ENCODE results near the gene PARP16.
"Not testable (repeated sequence)": the region's sequence is repeated elsewhere in the genome, so short reads cannot be mapped to it uniquely, and the experiment has no call there.

PARP16 gene

GRCh38 chr15:65244638-65245037, 42.0 kb downstream of the PARP16 start:
- Histone ChIP-seq H3K27ac (ENCODE audit: insufficient read depth, low read length, poor library complexity, severe bottlenecking) (no peak overlapping the region), H3K9me3 (ENCODE audit: control insufficient read depth, low read length) (no peaks in the 10 kb centered on the region), H3K4me1 (ENCODE audit: control insufficient read depth, insufficient read depth, low read length, poor library complexity, severe bottlenecking) (no peaks in the 10 kb centered on the region), H3K27me3 (replicated peaks; ENCODE audit: control insufficient read depth, insufficient read depth, low read length, poor library complexity, severe bottlenecking) (no peaks in the 10 kb centered on the region), H3K36me3 (ENCODE audit: control insufficient read depth, insufficient read depth, low read length) (no peaks in the 10 kb centered on the region), H3K4me3 (ENCODE audit: insufficient read depth, low read depth, low read length, poor library complexity, severe bottlenecking) (no peak overlapping the region)
- DNase-seq = no peak

- not testable (repeated sequence) for H3K4me1 ChIP-seq (ENCODE audit: control insufficient read depth, insufficient read depth, low read length, poor library complexity, severe bottlenecking); H3K36me3 ChIP-seq (ENCODE audit: control insufficient read depth, insufficient read depth, low read length); H3K4me3 ChIP-seq (ENCODE audit: insufficient read depth, low read depth, low read length, poor library complexity, severe bottlenecking); H3K27me3 ChIP-seq (replicated peaks; ENCODE audit: control insufficient read depth, insufficient read depth, low read length, poor library complexity, severe bottlenecking); H3K9me3 ChIP-seq (ENCODE audit: control insufficient read depth, low read length); H3K27ac ChIP-seq (ENCODE audit: insufficient read depth, low read length, poor library complexity, severe bottlenecking); DNase-seq
Measured at GRCh38 chr15:65236443-65236842, 50.2 kb downstream of the PARP16 start.

- no peaks in the 10 kb centered on the region for H3K27me3 ChIP-seq (replicated peaks; ENCODE audit: control insufficient read depth, insufficient read depth, low read length, poor library complexity, severe bottlenecking)
- no peak overlapping the region for H3K4me3 ChIP-seq (ENCODE audit: insufficient read depth, low read depth, low read length, poor library complexity, severe bottlenecking)
- no peak overlapping the region for H3K27ac ChIP-seq (ENCODE audit: insufficient read depth, low read length, poor library complexity, severe bottlenecking)
- H3K4me1 ChIP-seq (ENCODE audit: control insufficient read depth, insufficient read depth, low read length, poor library complexity, severe bottlenecking) = no peaks in the 10 kb centered on the region
- DNase-seq = no peak
- H3K9me3 ChIP-seq (ENCODE audit: control insufficient read depth, low read length) = no peaks in the 10 kb centered on the region
- no peaks in the 10 kb centered on the region for H3K36me3 ChIP-seq (ENCODE audit: control insufficient read depth, insufficient read depth, low read length)
Measured at GRCh38 chr15:65233696-65234095, 53.0 kb downstream of the PARP16 start.

- Histone ChIP-seq H3K4me3 (ENCODE audit: insufficient read depth, low read depth, low read length, poor library complexity, severe bottlenecking) (no peak overlapping the region), H3K36me3 (ENCODE audit: control insufficient read depth, insufficient read depth, low read length) (no peaks in the 10 kb centered on the region), H3K27ac (ENCODE audit: insufficient read depth, low read length, poor library complexity, severe bottlenecking) (no peak overlapping the region), H3K4me1 (ENCODE audit: control insufficient read depth, insufficient read depth, low read length, poor library complexity, severe bottlenecking) (no peaks in the 10 kb centered on the region), H3K9me3 (ENCODE audit: control insufficient read depth, low read length) (no peaks in the 10 kb centered on the region), H3K27me3 (replicated peaks; ENCODE audit: control insufficient read depth, insufficient read depth, low read length, poor library complexity, severe bottlenecking) (no peaks in the 10 kb centered on the region)
- DNase-seq = no peak
Measured at GRCh38 chr15:65232520-65232919, 54.2 kb downstream of the PARP16 start.

- H3K36me3 ChIP-seq (ENCODE audit: control insufficient read depth, insufficient read depth, low read length) = no peaks in the 10 kb centered on the region
- no peak overlapping the region for H3K4me3 ChIP-seq (ENCODE audit: insufficient read depth, low read depth, low read length, poor library complexity, severe bottlenecking)
- no peak overlapping the region for H3K27ac ChIP-seq (ENCODE audit: insufficient read depth, low read length, poor library complexity, severe bottlenecking)
- H3K4me1 ChIP-seq (ENCODE audit: control insufficient read depth, insufficient read depth, low read length, poor library complexity, severe bottlenecking) = no peaks in the 10 kb centered on the region
- H3K9me3 ChIP-seq (ENCODE audit: control insufficient read depth, low read length) = no peaks in the 10 kb centered on the region
- DNase-seq = no peak
- H3K27me3 ChIP-seq (replicated peaks; ENCODE audit: control insufficient read depth, insufficient read depth, low read length, poor library complexity, severe bottlenecking) = no peaks in the 10 kb centered on the region
Measured at GRCh38 chr15:65231306-65231705, 55.4 kb downstream of the PARP16 start.

GRCh38 chr15:65226901-65227300, 59.8 kb downstream of the PARP16 start:
- H3K27ac ChIP-seq (ENCODE audit: insufficient read depth, low read length, poor library complexity, severe bottlenecking); H3K27me3 ChIP-seq (replicated peaks; ENCODE audit: control insufficient read depth, insufficient read depth, low read length, poor library complexity, severe bottlenecking); DNase-seq; H3K4me3 ChIP-seq (ENCODE audit: insufficient read depth, low read depth, low read length, poor library complexity, severe bottlenecking); H3K9me3 ChIP-seq (ENCODE audit: control insufficient read depth, low read length); H3K36me3 ChIP-seq (ENCODE audit: control insufficient read depth, insufficient read depth, low read length); H3K4me1 ChIP-seq (ENCODE audit: control insufficient read depth, insufficient read depth, low read length, poor library complexity, severe bottlenecking): not testable (repeated sequence)

- H3K27ac ChIP-seq (ENCODE audit: insufficient read depth, low read length, poor library complexity, severe bottlenecking) = no peak overlapping the region
- no peaks in the 10 kb centered on the region for H3K9me3 ChIP-seq (ENCODE audit: control insufficient read depth, low read length)
- no peak for DNase-seq
- no peaks in the 10 kb centered on the region for H3K4me1 ChIP-seq (ENCODE audit: control insufficient read depth, insufficient read depth, low read length, poor library complexity, severe bottlenecking)
- no peaks in the 10 kb centered on the region for H3K36me3 ChIP-seq (ENCODE audit: control insufficient read depth, insufficient read depth, low read length)
- no peaks in the 10 kb centered on the region for H3K27me3 ChIP-seq (replicated peaks; ENCODE audit: control insufficient read depth, insufficient read depth, low read length, poor library complexity, severe bottlenecking)
- no peak overlapping the region for H3K4me3 ChIP-seq (ENCODE audit: insufficient read depth, low read depth, low read length, poor library complexity, severe bottlenecking)
Measured at GRCh38 chr15:65226221-65226620, 60.5 kb downstream of the PARP16 start.

GRCh38 chr15:65223996-65224395, 62.7 kb downstream of the PARP16 start:
- Histone ChIP-seq H3K36me3 (ENCODE audit: control insufficient read depth, insufficient read depth, low read length) (no peaks in the 10 kb centered on the region), H3K4me3 (ENCODE audit: insufficient read depth, low read depth, low read length, poor library complexity, severe bottlenecking) (no peak overlapping the region), H3K27me3 (replicated peaks; ENCODE audit: control insufficient read depth, insufficient read depth, low read length, poor library complexity, severe bottlenecking) (no peaks in the 10 kb centered on the region), H3K9me3 (ENCODE audit: control insufficient read depth, low read length) (no peaks in the 10 kb centered on the region), H3K4me1 (ENCODE audit: control insufficient read depth, insufficient read depth, low read length, poor library complexity, severe bottlenecking) (no peaks in the 10 kb centered on the region), H3K27ac (ENCODE audit: insufficient read depth, low read length, poor library complexity, severe bottlenecking) (no peak overlapping the region)
- no peak for DNase-seq

- Histone ChIP-seq H3K27ac (ENCODE audit: insufficient read depth, low read length, poor library complexity, severe bottlenecking) (no peak overlapping the region), H3K27me3 (replicated peaks; ENCODE audit: control insufficient read depth, insufficient read depth, low read length, poor library complexity, severe bottlenecking) (no peaks in the 10 kb centered on the region), H3K9me3 (ENCODE audit: control insufficient read depth, low read length) (no peaks in the 10 kb centered on the region), H3K36me3 (ENCODE audit: control insufficient read depth, insufficient read depth, low read length) (no peaks in the 10 kb centered on the region), H3K4me3 (ENCODE audit: insufficient read depth, low read depth, low read length, poor library complexity, severe bottlenecking) (no peak overlapping the region), H3K4me1 (ENCODE audit: control insufficient read depth, insufficient read depth, low read length, poor library complexity, severe bottlenecking) (no peaks in the 10 kb centered on the region)
- no peak for DNase-seq
Measured at GRCh38 chr15:65222891-65223290, 63.8 kb downstream of the PARP16 start.

GRCh38 chr15:65221697-65222096, 65.0 kb downstream of the PARP16 start:
- no peaks in the 10 kb centered on the region for H3K9me3 ChIP-seq (ENCODE audit: control insufficient read depth, low read length)
- H3K4me3 ChIP-seq (ENCODE audit: insufficient read depth, low read depth, low read length, poor library complexity, severe bottlenecking) = no peak overlapping the region
- no peaks in the 10 kb centered on the region for H3K4me1 ChIP-seq (ENCODE audit: control insufficient read depth, insufficient read depth, low read length, poor library complexity, severe bottlenecking)
- H3K36me3 ChIP-seq (ENCODE audit: control insufficient read depth, insufficient read depth, low read length) = no peaks in the 10 kb centered on the region
- H3K27me3 ChIP-seq (replicated peaks; ENCODE audit: control insufficient read depth, insufficient read depth, low read length, poor library complexity, severe bottlenecking) = no peaks in the 10 kb centered on the region
- no peak for DNase-seq
- no peak overlapping the region for H3K27ac ChIP-seq (ENCODE audit: insufficient read depth, low read length, poor library complexity, severe bottlenecking)

- no peaks in the 10 kb centered on the region for H3K36me3 ChIP-seq (ENCODE audit: control insufficient read depth, insufficient read depth, low read length)
- no peaks in the 10 kb centered on the region for H3K4me1 ChIP-seq (ENCODE audit: control insufficient read depth, insufficient read depth, low read length, poor library complexity, severe bottlenecking)
- no peak overlapping the region for H3K27ac ChIP-seq (ENCODE audit: insufficient read depth, low read length, poor library complexity, severe bottlenecking)
- no peak for DNase-seq
- no peaks in the 10 kb centered on the region for H3K27me3 ChIP-seq (replicated peaks; ENCODE audit: control insufficient read depth, insufficient read depth, low read length, poor library complexity, severe bottlenecking)
- no peaks in the 10 kb centered on the region for H3K9me3 ChIP-seq (ENCODE audit: control insufficient read depth, low read length)
- H3K4me3 ChIP-seq (ENCODE audit: insufficient read depth, low read depth, low read length, poor library complexity, severe bottlenecking) = no peak overlapping the region
Measured at GRCh38 chr15:65219137-65219536, 67.5 kb downstream of the PARP16 start.
